Upper lobe of right lung (tissue), 1 donor: ENCODE results near the gene TXLNB. TPM values are rescaled to one million over a fixed set of nuclear protein-coding genes. Genes with fewer than 3 reads are reported as not detected.
A peak's percentile ranks its signal among the peaks of the same experiment; 100 is the strongest.
"Not testable (repeated sequence)": the region's sequence is repeated elsewhere in the genome, so short reads cannot be mapped to it uniquely, and the experiment has no call there.

Experiments
- ATAC-seq: fragments of 200-7000 bp; cut with Tn5 transposase; one replicate; pipeline ENCODE4 v1.9.1; 2020; ENCODE audit warnings: mild to moderate bottlenecking, moderate library complexity
- DNase-seq: peaks from one replicate; pipeline ENCODE4 v3.0.0-alpha.2; 2020
- H3K27ac ChIP-seq: fragments of 200-600 bp; one replicate; pipeline ENCODE4 v1.8.0; 2022
- H3K27me3 ChIP-seq: fragments of 200-600 bp; one replicate; pipeline ENCODE4 v1.8.0; 2022; ENCODE audit warnings: mild to moderate bottlenecking
- H3K36me3 ChIP-seq: fragments of 200-600 bp; one replicate; pipeline ENCODE4 v1.8.0; 2022
- H3K4me1 ChIP-seq: fragments of 200-600 bp; one replicate; pipeline ENCODE4 v1.8.0; 2022
- H3K4me3 ChIP-seq: fragments of 200-600 bp; one replicate; pipeline ENCODE4 v1.8.0; 2022; ENCODE audit warnings: mild to moderate bottlenecking
- H3K9me3 ChIP-seq: fragments of 200-600 bp; one replicate; pipeline ENCODE4 v1.8.0; 2022
- CTCF ChIP-seq: fragments of 200-600 bp; IDR thresholded peaks from one replicate; pipeline ENCODE4 v1.8.0; 2022; ENCODE audit warnings: antibody characterized with exemption
- intact Hi-C: fragments of 100-400 bp; cut with DNase I; formaldehyde crosslinking; loops from one replicate; pipeline ENCODE4 v1.11.0; 2022
- total RNA-seq: library from RNA; stranded (reverse); fragmentation: NEBNext Ultra II Directional; extraction: Animal tissue kit (Norgen Biotek cat#: 25700); gene quantifications from one replicate; pipeline ENCODE4 v1.2.1, GENCODE V29; 2021
- donor health status: DM: no; HTN: yes; CAD: no; lungs with severe emphysema.

The TXLNB gene
- total RNA-seq, 1 donor from 2014 or later = 1.3 TPM

GRCh38 chr6:139242457-139243240 lies 49.1 kb downstream of the TXLNB start:
- ATAC-seq (no peak), DNase-seq (no peak)
- H3K27ac ChIP-seq = no peak overlapping the region
- H3K36me3 ChIP-seq = no peaks in the 10 kb centered on the region
- H3K4me3 ChIP-seq = no peak overlapping the region
- no peaks in the 10 kb centered on the region for H3K9me3 ChIP-seq
- H3K27me3 ChIP-seq = no peaks in the 10 kb centered on the region
- intact Hi-C loops = no loop called here
- no peak for TF ChIP-seq CTCF
- H3K4me1 ChIP-seq = peaks cover 9% of the 10 kb centered on the region

GRCh38 chr6:139240161-139241010 lies 51.4 kb downstream of the TXLNB start:
- ATAC-seq = no peak
- TF ChIP-seq CTCF = no peak
- no peak for DNase-seq
- H3K27ac ChIP-seq = peak overlapping the region; percentile 7
- peaks cover 9% of the 10 kb centered on the region for H3K4me1 ChIP-seq
- no peaks in the 10 kb centered on the region for H3K36me3 ChIP-seq
- no peaks in the 10 kb centered on the region for H3K9me3 ChIP-seq
- H3K27me3 ChIP-seq = no peaks in the 10 kb centered on the region
- intact Hi-C loops = no loop called here
- no peak overlapping the region for H3K4me3 ChIP-seq

GRCh38 chr6:139239064-139239463 lies 52.7 kb downstream of the TXLNB start:
- peaks cover 9% of the 10 kb centered on the region for H3K4me1 ChIP-seq
- no peaks in the 10 kb centered on the region for H3K9me3 ChIP-seq
- intact Hi-C loops = no loop called here
- H3K27ac ChIP-seq = no peak overlapping the region
- no peak for DNase-seq
- no peak for TF ChIP-seq CTCF
- ATAC-seq = no peak
- no peak overlapping the region for H3K4me3 ChIP-seq
- H3K27me3 ChIP-seq = no peaks in the 10 kb centered on the region
- no peaks in the 10 kb centered on the region for H3K36me3 ChIP-seq

GRCh38 chr6:139236105-139236504 lies 55.7 kb downstream of the TXLNB start:
- DNase-seq (no peak), ATAC-seq (no peak)
- Histone ChIP-seq H3K27me3 (no peaks in the 10 kb centered on the region), H3K27ac (no peak overlapping the region), H3K4me3 (no peak overlapping the region), H3K9me3 (no peaks in the 10 kb centered on the region), H3K36me3 (no peaks in the 10 kb centered on the region), H3K4me1 (peaks cover 9% of the 10 kb centered on the region)
- intact Hi-C loops = no loop called here
- TF ChIP-seq CTCF = no peak

GRCh38 chr6:139235661-139236060 lies 56.1 kb downstream of the TXLNB start:
- intact Hi-C loops = no loop called here
- no peak for DNase-seq
- no peak overlapping the region for H3K27ac ChIP-seq

GRCh38 chr6:139234193-139234592 lies 57.6 kb downstream of the TXLNB start:
- intact Hi-C loops, H3K4me3 ChIP-seq, H3K36me3 ChIP-seq, H3K9me3 ChIP-seq, H3K4me1 ChIP-seq, DNase-seq, H3K27me3 ChIP-seq, ATAC-seq, H3K27ac ChIP-seq: not testable (repeated sequence)

More at GRCh38 chr6:139235661-139236060, 56.1 kb downstream of the TXLNB start:
- Histone ChIP-seq H3K4me1 (peaks cover 6% of the 10 kb centered on the region), H3K36me3 (no peaks in the 10 kb centered on the region), H3K27me3 (no peaks in the 10 kb centered on the region), H3K9me3 (no peaks in the 10 kb centered on the region), H3K4me3 (no peak overlapping the region)
- no peak for ATAC-seq
- no peak for TF ChIP-seq CTCF
